HG02571 (cell line): ENCODE results near the gene NVL.
"Not testable (repeated sequence)": the region's sequence is repeated elsewhere in the genome, so short reads cannot be mapped to it uniquely, and the experiment has no call there.

Source experiments
- ATAC-seq: cut with Tn5 transposase; IDR thresholded peaks from one replicate; pipeline ENCODE4 v1.9.1; 2021; ENCODE audit warnings: mild to moderate bottlenecking, moderate library complexity; ENCODE audit not compliant: unreplicated experiment

Gene NVL

GRCh38 chr1:224329842-224330753 lies at the start of gene NVL:
TSS of gene NVL (minus strand) at chr1:224330172. CDS start at chr1:224330127, 45 bp downstream.
- ATAC-seq, result peak; percentile 80

DNA sequence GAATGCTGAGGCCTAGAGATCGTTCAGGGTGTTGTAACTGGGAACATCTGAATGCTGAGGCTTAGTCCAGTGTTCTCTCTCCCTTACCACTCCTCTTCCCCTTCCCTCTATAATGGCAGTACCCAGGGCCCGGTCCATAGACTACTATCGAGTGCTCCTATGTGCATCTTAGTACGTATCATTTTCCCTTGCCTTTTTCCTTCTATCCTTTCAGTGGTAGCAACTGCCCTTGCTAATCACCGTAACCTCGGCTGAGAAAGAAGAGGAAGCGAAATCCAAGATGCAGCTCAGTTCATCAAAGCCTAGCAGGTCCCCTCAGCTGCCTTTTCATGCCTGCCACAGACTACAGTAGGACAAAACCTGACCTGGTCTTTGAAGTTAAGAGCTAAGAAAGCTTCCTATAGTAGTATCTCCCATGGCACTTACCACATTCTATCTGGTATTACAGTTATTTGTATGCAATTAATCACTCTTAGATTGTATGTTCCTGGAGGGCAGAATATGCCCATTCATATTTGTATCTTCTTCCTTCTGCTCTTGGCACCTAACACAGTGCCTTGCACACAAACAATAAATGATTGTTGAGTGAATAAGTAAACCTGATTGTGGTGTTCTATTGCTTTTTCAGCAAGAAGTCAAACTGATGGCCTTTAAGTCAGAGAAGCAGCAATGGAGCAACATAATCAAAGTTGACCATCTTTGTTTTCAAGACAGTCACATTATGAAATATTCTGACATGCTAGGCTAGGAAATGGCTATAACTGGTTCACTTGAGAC lies 49.1 kb upstream of the NVL start:
- ATAC-seq, result peak; percentile 34

GRCh38 chr1:224377676-224378006 lies 47.7 kb upstream of the NVL start:
- ATAC-seq, result peak; percentile 60

DNA sequence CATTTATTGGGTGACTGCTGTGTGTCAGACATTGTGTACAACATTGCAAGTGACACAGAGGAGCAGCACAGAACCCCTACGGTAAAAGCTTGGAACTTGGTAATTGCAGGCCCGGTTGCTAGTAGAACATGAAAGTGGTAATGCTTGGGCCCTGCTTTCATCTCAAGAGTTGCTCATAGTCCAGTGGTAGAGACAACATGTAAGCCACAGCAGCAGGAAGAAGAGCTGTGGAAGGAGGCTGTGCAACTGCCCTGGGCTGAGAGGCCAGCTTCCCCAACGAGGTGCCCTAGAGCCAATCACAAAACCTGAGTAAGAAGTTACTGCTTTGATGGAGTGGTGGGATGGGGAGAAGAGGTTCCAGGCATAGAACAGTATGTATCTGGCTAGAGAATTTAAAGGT lies 45.1 kb upstream of the NVL start:
- no peak for ATAC-seq

DNA sequence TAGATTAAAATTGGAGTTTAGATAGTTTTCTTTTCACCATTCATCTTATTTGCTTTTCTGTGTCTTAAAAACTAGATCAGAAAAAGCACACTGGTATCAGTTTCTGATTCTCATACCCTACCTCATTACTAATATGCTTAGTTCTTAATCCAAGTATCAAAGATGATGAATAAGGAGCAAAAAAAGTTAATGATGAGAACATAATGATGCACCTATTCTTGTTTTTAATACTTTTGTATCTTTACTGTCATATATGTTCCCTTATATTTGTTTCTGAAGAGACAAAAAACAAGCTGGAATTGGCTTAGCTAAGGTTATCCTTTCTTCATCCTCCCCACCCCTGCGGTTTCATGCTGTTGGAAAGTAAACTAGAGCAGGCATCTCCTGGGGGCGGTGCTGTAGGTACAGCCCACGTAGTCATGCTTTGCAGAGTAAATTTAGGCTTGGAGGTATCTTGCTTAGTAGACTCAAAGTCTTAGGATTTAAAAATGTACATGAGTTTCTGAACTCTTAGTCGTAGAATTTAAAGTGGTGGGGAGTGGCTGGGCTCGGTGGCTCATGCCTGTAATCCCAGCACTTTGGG lies 43.1 kb upstream of the NVL start:
- ATAC-seq, result no peak

- ATAC-seq, result peak; percentile 84
Measured at GRCh38 chr1:224368409-224368808, 38.4 kb upstream of the NVL start.

GRCh38 chr1:224359207-224359606 lies 29.2 kb upstream of the NVL start:
- ATAC-seq, result no peak

- ATAC-seq, result no peak
Measured at GRCh38 chr1:224358237-224358636, 28.3 kb upstream of the NVL start.

DNA sequence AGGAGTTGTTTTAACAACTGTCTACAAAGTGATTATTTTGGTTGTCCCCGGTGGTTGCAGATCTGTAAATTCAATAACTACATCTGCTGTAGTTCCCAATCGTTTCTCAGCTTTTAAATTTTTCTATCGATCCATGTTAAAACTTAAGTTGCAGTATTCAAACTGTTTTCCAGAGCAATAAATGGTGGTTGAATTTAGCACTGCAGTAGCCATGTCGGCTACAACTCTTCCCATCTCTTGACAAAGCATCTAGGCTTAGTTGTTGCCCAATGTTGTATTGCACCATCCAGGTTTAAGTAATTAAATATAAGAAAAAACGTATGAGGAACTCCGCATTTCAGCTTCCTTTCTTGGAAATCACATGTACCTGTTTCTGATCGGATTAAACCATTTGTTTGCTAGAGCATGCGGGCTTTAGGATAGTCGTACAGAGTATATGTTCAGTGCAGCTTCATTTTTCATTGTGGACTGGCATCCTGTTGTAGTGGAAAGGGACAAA lies 27.7 kb upstream of the NVL start:
- ATAC-seq, result no peak

DNA sequence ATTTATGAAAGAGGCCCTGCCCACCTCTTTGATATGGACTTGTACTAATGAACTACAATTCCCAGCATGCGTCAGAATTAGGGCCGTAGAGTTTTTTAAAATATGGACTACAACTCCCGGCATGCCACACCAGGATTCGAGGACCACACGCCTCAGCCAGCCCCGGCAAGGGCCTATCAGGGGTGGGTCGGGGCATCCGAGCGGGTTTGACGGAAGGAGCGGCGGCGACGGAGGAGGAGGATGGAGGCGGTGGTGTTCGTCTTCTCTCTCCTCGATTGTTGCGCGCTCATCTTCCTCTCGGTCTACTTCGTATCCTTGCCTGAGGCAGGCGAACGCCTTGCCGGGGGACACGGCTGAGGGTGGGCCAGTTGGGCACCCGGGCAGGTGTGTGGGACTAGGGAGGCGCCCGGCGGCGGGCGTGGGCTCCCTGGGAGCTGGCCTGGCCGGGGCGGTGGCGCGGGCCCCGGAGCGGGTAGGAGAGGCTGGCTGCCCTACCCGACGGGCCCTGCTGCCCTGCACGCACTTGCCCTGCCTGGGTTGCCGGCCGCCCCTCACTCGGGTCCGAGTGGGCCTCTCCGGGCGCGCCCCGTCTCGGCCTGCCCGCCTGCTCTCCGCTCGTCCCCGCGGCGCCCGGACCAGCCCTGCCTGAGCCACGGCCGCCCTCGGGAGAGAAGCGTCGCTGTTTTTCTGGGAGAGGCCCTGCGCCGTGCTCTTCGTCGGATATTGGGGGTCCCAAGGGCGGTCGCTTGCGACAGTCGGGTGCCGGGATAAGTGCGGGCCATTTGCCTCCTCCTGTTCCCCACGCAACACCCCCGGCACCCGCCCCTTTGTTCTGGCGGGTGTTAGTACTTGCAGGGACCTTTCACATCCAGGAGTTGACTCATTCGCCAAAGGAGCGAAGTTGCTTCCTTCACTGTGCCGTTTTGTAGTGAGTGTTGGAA lies 27.0 kb upstream of the NVL start, which contains the start of gene CNIH4:
Gene CNIH4, plus strand, starts transcription at position 195 of the 941 bp plus-strand sequence. Its CDS starts 46 bp downstream, at position 241.
- peak; percentile 98 for ATAC-seq

DNA sequence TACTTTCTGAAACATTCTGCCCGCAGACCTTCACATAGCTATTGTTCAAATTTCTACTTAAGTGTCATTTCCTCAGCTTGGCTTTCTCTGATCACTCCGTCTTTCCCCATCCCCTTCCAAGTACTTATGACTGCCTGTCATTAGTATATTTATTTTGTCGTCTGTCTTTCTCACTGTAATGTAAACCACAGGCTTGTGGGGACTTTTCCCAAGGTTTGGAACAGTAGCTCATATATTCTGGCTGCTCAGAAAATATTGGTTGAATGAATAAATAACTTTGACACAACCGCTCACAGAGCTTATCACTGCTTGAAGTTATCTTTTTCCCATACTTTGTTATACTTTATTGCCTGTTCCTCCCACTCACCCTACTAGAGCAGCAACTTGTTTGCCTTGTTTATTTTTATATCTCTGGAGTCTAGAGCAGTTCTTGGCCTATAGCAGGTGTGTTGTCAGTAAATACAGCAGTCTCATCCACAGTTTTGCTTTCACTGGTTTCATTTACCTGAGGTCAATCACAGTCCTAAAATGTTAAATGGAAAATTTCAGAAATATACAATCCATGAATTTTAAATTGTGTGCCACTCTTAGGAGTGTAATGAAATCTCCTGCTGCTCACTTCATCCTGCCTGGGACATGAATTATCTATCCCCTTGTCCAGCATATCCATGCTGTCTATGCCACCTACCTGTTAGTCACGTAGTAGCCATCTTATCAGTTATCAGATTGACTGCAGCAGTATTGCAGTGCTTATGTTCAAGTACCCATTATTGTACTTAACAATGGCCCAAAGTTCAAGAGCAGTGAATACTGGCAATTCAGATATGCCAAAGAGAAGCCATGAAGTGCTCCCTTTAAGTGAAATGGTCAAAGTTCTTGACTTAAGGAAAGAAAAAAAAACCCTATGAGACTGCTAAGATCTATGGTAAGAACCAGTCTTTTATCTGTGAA lies 24.3 kb upstream of the NVL start:
- no peak for ATAC-seq

DNA sequence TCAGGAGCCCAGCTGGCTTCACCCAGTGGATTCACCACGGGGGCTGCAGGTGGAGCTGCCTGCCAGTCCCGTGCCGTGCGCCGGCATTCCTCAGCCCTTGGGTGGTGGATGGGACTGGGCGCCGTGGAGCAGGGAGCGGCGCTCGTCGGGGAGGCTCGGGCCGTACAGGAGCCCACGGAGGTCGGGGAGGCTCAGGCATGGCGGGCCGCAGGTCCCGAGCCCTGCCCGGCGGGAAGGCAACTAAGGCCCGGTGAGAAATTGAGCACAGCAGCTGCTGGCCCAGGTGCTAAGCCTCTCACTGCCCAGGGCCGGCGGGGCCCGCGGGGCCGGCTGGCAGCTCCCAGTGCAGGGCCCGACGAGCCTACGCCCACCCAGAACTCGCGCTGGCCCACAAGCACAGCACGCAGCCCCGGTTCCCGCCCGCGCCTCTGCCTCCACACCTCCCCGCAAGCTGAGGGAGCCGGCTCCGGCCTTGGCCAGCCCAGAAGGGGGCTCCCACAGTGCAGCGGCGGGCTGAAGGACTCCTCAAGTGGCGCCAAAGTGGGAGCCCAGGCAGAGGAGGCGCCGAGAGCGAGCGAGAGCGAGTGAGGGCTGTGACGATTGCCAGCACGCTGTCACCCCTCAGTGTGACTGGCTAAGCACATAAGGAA lies 22.6 kb upstream of the NVL start:
- ATAC-seq, result not testable (repeated sequence)

DNA sequence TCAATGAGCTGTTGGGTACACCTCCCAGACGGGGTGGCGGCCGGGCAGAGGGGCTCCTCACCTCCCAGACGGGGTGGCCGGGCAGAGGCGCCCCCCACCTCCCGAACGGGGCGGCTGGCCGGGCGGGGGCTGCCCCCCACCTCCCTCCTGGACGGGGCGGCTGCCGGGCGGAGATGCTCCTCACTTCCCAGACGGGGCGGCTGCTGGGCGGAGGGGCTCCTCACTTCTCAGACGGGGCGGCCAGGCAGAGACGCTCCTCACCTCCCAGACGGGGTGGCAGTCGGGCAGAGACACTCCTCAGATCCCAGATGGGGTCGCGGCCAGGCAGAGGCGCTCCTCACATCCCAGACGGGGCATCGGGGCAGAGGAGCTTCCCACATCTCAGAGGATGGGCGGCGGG lies 19.7 kb upstream of the NVL start:
- not testable (repeated sequence) for ATAC-seq

- no peak for ATAC-seq
Measured at GRCh38 chr1:224348137-224348536, 18.2 kb upstream of the NVL start.

GRCh38 chr1:224343679-224344078 lies 13.7 kb upstream of the NVL start:
- ATAC-seq, result no peak

DNA sequence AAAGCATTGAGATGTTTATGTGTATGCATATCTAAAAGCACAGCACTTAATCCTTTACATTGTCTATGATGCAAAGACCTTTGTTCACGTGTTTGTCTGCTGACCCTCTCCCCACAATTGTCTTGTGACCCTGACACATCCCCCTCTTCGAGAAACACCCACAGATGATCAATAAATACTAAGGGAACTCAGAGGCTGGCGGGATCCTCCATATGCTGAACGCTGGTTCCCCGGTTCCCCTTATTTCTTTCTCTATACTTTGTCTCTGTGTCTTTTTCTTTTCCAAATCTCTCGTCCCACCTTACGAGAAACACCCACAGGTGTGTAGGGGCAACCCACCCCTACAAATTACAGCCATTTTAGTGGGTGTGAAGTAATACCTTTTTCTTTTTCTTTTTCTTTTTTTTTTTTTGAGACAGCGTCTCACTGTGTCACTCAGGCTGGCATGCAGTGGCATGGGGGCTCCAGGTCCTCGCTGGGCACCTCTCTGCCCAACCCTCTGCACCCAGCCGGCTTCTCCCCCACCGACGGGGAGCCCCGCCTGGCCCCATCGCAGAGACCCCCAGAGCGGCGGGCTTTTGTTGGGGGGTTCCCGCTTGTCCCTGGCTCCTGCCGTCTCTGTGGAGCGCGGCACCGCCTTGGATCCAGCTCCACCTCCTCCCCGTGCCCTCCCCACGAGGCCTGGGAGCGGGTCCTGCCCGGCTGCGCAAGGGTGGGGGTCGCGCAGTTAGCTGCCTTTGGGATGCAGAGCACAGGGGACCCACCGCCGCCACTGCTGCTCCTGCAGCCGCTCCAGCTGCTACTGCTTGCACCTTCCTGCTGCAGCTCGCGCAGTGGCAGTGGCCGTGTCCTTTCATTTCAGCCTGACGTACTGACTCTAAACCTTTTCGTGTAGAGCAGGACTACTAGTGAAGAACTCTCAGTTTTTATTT lies 10.7 kb upstream of the NVL start:
- peak; percentile 62 for ATAC-seq

DNA sequence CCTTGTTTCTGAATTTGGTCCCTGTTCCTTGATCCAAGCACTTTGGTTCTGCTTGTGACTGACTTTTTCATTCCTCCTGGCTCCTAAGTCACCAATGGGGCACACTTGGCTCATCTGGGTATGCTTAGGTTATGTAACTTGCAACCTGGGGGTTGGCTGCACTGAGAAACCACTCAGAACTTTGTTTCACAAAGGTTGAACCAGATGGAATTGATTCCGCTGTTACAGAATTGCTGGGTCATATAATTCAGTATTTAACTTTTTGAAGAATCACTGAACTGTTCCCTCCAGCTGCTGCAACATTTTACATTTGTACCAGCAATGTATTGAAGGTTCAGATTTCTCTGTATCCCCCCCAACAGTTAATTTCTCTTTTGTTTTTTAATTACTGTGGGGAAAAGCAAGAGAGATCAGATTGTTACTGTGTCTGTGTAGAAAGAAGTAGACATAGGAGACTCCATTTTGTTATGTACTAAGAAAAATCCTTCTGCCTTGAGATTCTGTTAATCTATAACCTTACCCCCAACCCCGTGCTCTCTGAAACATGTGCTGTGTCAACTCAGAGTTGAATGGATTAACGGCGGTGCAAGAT lies 9.6 kb upstream of the NVL start:
- ATAC-seq, result no peak
